Posterior cingulate gyrus (tissue), 11 donors: Measurements from ENCODE around the gene DLD.
A peak's percentile ranks its signal among the peaks of the same experiment; 100 is the strongest.
"Not testable (repeated sequence)": the region's sequence is repeated elsewhere in the genome, so short reads cannot be mapped to it uniquely, and the experiment has no call there.

Source experiments
- DNase-seq, 10 donors: peaks; one replicate each; pipeline versions ENCODE4 v3.0.0 to v3.0.0-alpha.2; 2020 to 2021; ENCODE audit warnings: mixed read lengths in 3 of 10
- intact Hi-C: fragments of 100-400 bp; cut with DNase I; formaldehyde crosslinking; loops from one replicate; pipeline ENCODE4 v1.15.1; 2023

DLD gene

GRCh38 chr7:107913851-107914250 lies 22.9 kb downstream of the DLD start:
- intact Hi-C loops: no loop called here
- DNase-seq: no peak

- no peak for DNase-seq
- intact Hi-C loops: no loop called here
Observed at GRCh38 chr7:107914831-107915230, 23.8 kb downstream of the DLD start.

- intact Hi-C loops: no loop called here
- no peak for DNase-seq
Observed at GRCh38 chr7:107915541-107915940, 24.6 kb downstream of the DLD start.

GRCh38 chr7:107917763-107918651 lies 27.0 kb downstream of the DLD start:
- intact Hi-C loops: no loop called here
- no peak for DNase-seq

GRCh38 chr7:107918948-107919347 lies 28.0 kb downstream of the DLD start:
- intact Hi-C loops: no loop called here
- no peak for DNase-seq

GRCh38 chr7:107920048-107920772 lies 29.2 kb downstream of the DLD start:
- no peak for DNase-seq
- intact Hi-C loops: no loop called here

GRCh38 chr7:107921826-107922225 lies 30.8 kb downstream of the DLD start:
- DNase-seq, intact Hi-C loops: not testable (repeated sequence)

GRCh38 chr7:107922886-107923285 lies 31.9 kb downstream of the DLD start:
- DNase-seq: no peak
- intact Hi-C loops: no loop called here

- intact Hi-C loops: no loop called here
- no peak for DNase-seq
Observed at GRCh38 chr7:107924841-107925504, 34.0 kb downstream of the DLD start.

- intact Hi-C loops: no loop called here
- DNase-seq: no peak
Observed at GRCh38 chr7:107926481-107926880, 35.5 kb downstream of the DLD start.

GRCh38 chr7:107931740-107932515 lies 40.9 kb downstream of the DLD start:
- intact Hi-C loops: no loop called here
- DNase-seq: peak in 1 of 10 donors; percentile 47

- intact Hi-C loops: no loop called here
- DNase-seq: no peak
Observed at GRCh38 chr7:107932805-107933204, 41.8 kb downstream of the DLD start.

GRCh38 chr7:107933386-107934013 lies 42.5 kb downstream of the DLD start:
- intact Hi-C loops: no loop called here
- no peak for DNase-seq

- intact Hi-C loops: no loop called here
- DNase-seq: no peak
Observed at GRCh38 chr7:107934991-107935770, 44.2 kb downstream of the DLD start.

- intact Hi-C loops: no loop called here
- DNase-seq: no peak
Observed at GRCh38 chr7:107936312-107936711, 45.3 kb downstream of the DLD start.

- intact Hi-C loops: no loop called here
- DNase-seq: no peak
Observed at GRCh38 chr7:107937531-107937930, 46.5 kb downstream of the DLD start.

- intact Hi-C loops: no loop called here
- no peak for DNase-seq
Observed at GRCh38 chr7:107938456-107939250, 47.7 kb downstream of the DLD start.
